GM06990 (cell line): ENCODE data around the gene C5AR2.

ENCODE experiments used
- DNase-seq: peaks from one replicate; pipeline ENCODE4 v3.0.0-alpha.2; 2011; ENCODE audit not compliant: insufficient read length; ENCODE audit errors: extremely low read depth
- H3K27me3 ChIP-seq: replicated peaks from 2 replicates; pipeline ENCODE4 v1.6.0; 2011; ENCODE audit warnings: low read length; ENCODE audit not compliant: control insufficient read depth, insufficient read depth
- H3K36me3 ChIP-seq: 2 replicates; pipeline ENCODE4 v1.5.1; 2011; ENCODE audit warnings: low read length; ENCODE audit not compliant: control insufficient read depth, insufficient read depth
- H3K4me3 ChIP-seq: replicated peaks from 2 replicates; pipeline ENCODE4 v1.5.1; 2011; ENCODE audit warnings: low read depth, mild to moderate bottlenecking, control low read depth, low read length
- CTCF ChIP-seq: IDR thresholded peaks from 2 replicates; pipeline ENCODE4 v1.5.1; 2011; ENCODE audit warnings: low read length, control low read depth, mild to moderate bottlenecking, inconsistent platforms; ENCODE audit not compliant: insufficient read depth, poor library complexity, severe bottlenecking

The C5AR2 gene

GRCh38 chr19:47303966-47304365 is 28.0 kb upstream of the C5AR2 start:
- Histone ChIP-seq H3K4me3 (no peak overlapping the region), H3K27me3 (no peaks in the 10 kb centered on the region), H3K36me3 (no peaks in the 10 kb centered on the region)
- no peak for DNase-seq
- TF ChIP-seq CTCF = no peak

- Histone ChIP-seq H3K36me3 (no peaks in the 10 kb centered on the region), H3K4me3 (no peak overlapping the region), H3K27me3 (no peaks in the 10 kb centered on the region)
- DNase-seq = peak; percentile 52
- peak; percentile 97 for TF ChIP-seq CTCF
Measured at GRCh38 chr19:47305309-47305751, 26.6 kb upstream of the C5AR2 start.

GRCh38 chr19:47306303-47306702 is 25.7 kb upstream of the C5AR2 start:
- DNase-seq = no peak
- TF ChIP-seq CTCF = no peak
- Histone ChIP-seq H3K4me3 (no peak overlapping the region), H3K27me3 (no peaks in the 10 kb centered on the region), H3K36me3 (no peaks in the 10 kb centered on the region)

- no peak for TF ChIP-seq CTCF
- no peak for DNase-seq
- no peak overlapping the region for H3K4me3 ChIP-seq
- H3K27me3 ChIP-seq = no peaks in the 10 kb centered on the region
- H3K36me3 ChIP-seq = no peaks in the 10 kb centered on the region
Measured at GRCh38 chr19:47309038-47309437, 22.9 kb upstream of the C5AR2 start.

- peak; percentile 29 for TF ChIP-seq CTCF
- H3K27me3 ChIP-seq = no peaks in the 10 kb centered on the region
- no peaks in the 10 kb centered on the region for H3K36me3 ChIP-seq
- no peak for DNase-seq
- peak within 1 kb of the TSS; percentile 17 for H3K4me3 ChIP-seq
Measured at GRCh38 chr19:47309608-47310007, 22.4 kb upstream of the C5AR2 start, which contains the start of gene C5AR1. Gene C5AR1, plus strand, starts transcription at chr19:47309861. Its CDS starts 35 bp downstream, at chr19:47309896.

- H3K4me3 ChIP-seq = 0 out of 2 replicates have a peak overlapping the region, but pooled peaks have one; percentile 17
- no peaks in the 10 kb centered on the region for H3K27me3 ChIP-seq
- DNase-seq = no peak
- TF ChIP-seq CTCF = no peak
- no peaks in the 10 kb centered on the region for H3K36me3 ChIP-seq
Measured at GRCh38 chr19:47310323-47310722, 21.7 kb upstream of the C5AR2 start.
